NCI-H2227 (cell line): ENCODE results near the gene PKD1L1.
"Not testable (repeated sequence)": the region's sequence is repeated elsewhere in the genome, so short reads cannot be mapped to it uniquely, and the experiment has no call there.

ENCODE experiments used
- DNase-seq: peaks from one replicate; lab custom pipeline; 2025; ENCODE audit not compliant: unreplicated experiment; lab: John Stamatoyannopoulos, UW

Gene PKD1L1

DNA sequence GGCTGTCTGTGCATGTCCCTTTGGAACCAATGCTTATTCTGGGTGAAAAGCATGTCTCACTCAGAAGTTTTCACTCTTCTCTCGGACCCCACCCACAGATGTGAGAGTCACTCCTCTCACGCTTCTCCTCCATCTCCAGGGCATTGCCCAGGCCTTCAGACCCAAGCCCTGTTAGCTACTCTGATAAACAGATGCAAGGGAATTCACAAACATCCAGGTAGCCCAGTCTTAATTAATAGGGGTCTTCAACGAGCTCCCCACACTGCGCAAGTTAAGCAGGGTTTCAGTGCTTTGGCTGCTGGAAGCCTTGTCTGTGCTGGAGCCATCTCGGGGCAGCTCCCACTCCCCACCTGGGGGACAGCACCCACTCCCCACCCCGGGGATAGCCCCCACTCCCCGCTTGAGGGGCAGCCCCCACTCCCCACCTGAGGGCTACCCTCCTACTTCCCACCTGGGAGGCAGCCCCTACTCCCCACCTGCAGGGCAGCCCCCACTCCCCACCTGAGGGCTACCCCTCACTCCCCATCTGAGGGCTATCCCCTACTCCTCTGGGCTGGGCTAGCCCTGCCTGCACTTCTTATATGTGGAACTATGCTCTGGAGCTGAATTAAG lies 8.7 kb downstream of the PKD1L1 start:
- no peak for DNase-seq

DNA sequence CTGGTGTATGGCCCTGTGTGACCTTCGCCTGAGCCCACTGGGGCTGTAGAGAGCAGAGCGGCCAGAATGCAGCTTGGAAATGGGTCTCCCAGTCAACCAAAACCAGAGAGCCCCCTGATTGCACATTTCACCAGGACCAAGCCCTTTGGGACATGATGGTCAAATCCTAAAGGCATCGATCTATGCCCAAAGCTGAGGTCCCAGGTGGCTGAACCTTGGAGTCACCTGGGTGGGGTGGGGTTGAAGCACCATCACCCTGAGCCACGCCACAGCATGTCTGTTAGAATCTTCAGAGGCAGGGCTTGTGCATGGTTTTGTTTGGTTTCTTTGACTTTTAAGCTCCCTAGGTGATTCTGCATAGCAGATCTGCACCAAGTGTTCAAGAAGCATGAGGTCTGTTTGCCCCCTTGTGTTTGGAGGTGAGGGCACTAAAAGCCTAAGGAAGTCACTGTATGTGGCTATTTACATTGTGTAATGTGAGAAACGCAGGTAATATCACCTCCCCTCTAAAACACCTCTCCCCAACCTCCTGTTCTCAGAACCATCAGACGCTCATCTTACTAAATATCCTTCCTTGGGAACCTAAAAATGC lies 9.6 kb downstream of the PKD1L1 start:
- DNase-seq: no peak

DNA sequence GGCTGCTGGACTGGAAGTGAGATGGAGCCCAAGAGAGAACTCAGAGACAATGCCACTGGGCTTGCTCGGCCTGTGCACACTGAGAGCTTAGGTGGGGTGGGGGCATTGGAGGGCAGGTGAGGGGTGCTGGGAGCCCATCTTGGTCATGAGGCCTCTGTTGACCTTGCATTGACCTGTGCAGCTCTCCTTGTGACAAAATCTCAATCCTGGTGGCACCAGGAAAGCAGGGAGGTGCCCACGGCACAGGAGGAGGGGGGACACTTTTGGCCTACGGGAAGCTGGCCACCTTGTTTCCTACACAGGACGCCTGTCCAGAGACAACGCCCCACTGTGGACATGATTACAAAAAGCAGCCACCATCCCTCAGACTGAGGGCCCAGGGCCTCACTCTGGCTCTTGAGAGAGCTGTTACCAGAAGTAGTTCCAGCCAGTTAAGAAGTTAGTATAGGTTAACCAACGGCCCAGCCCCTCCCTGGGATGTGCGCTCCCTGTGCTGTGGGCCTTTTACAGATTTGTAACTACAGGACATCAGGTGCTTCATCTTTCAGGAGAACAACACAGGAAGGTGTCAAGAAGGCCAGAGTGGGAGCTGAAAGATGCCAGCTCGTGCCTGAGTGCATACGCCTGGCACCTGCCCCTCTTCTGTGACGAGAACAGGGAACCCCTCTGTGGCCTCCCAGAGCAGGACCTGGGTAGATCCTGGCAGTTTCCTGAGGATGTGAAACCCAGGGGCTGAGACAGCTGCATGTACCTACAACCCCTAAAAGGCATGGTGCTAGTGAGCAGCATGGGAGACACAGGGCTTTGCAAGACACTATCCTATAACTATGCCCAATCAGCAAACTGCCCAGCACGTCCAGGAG lies 10.3 kb downstream of the PKD1L1 start:
- DNase-seq: no peak

GRCh38 chr7:47937065-47937687 lies 11.1 kb downstream of the PKD1L1 start:
- DNase-seq: no peak

GRCh38 chr7:47936323-47936722 lies 11.9 kb downstream of the PKD1L1 start:
- DNase-seq: no peak

- DNase-seq: no peak
These were observed 12.9 kb downstream of the PKD1L1 start for GRCh38 chr7:47935336-47935735.

GRCh38 chr7:47934831-47935230 lies 13.4 kb downstream of the PKD1L1 start:
- no peak for DNase-seq

GRCh38 chr7:47933215-47933614 lies 15.1 kb downstream of the PKD1L1 start:
- DNase-seq: no peak

DNA sequence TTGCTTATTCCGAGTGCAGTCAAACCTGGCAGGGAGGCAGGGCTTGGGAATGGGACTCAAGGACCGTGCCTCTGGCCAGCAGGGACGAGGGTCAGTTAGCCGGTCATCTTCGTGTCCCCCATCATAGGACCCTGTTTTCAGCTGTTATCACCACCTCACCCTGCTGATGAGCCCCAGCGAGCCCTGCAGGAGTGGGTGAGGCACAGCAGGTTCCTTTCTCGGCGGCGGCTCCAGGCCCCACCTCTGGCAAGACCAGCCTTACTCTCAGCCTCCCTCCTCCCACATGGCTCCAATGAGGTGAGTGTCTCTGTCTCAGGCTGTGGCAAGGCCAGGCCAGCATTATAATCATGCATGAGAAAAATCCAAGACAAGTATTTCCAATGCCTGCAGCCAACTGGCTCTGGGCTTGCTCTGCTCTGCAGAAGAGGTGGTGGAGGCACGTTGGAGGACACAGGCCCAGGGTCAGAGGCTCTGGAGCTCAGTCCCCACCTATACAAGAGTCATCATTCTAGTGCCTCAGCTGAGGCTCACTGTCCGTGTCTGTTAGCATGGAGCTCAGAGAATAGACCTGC lies 15.7 kb downstream of the PKD1L1 start:
- DNase-seq: no peak

- DNase-seq: no peak
These were observed 16.2 kb downstream of the PKD1L1 start for GRCh38 chr7:47932016-47932415.

DNA sequence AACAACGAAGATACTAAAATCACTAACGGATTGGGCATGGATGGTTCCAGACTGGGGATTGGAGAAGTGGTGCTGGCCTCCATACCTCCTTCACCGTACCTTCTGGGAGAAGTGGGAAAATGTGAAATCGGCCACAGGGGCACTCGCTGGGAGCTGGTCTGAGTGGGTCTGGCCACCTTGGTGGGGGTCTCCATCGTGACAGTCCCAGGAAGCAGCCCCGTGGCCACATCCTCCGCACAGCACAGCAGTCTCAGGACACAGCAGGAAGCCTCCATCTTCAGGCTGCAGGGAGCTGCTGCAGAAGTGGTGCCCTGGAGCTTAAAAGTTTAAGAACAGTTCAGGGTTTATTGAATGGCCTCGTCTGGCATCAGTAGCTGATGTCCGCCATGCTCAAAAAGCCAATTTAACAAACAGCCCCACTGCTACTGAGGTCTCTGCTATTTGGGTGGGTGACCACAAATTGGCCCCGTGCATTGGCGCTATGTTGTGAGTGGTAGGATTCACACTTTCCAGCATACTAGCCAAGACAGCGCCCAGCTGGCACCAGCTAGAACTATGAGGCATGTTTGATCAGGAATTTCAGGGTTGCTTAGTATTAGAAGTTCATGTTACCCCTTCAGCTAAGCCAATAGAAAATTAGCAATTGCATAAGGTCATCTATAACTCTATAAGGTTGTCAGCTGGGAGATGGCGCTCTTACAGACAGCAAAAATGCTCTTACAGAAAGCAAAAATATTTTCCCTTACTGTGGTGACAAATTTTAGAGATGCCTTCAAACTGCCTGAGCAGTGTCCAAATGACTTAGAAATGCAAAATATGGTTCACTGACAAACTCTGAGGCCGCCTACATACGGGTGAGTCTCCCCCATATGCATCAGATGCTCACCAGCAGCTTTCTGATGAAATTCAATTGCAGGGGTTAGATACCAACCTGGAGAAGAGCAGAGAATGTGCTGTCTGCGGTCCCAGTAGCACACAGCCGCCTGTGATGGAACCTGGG lies 17.0 kb downstream of the PKD1L1 start:
- no peak for DNase-seq

DNA sequence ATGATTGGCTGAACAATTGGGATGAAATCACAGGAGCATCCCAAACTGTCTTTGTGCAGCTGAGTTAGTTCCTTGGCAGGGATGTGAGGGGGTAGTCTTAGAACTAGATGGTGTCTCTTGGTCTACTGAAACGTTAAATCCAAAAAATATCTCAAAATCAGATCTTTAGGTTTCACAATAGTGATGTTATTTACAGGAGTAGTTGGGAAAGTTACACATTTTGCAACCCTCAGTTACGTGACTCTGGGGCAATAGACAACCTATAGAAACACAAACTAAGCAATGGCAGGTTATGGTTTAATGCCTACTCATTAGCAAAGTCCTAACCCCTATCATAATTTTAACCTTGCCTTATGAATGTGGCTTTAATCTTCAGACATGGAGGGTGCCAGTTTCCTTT lies 24.0 kb downstream of the PKD1L1 start:
- DNase-seq: no peak

DNA sequence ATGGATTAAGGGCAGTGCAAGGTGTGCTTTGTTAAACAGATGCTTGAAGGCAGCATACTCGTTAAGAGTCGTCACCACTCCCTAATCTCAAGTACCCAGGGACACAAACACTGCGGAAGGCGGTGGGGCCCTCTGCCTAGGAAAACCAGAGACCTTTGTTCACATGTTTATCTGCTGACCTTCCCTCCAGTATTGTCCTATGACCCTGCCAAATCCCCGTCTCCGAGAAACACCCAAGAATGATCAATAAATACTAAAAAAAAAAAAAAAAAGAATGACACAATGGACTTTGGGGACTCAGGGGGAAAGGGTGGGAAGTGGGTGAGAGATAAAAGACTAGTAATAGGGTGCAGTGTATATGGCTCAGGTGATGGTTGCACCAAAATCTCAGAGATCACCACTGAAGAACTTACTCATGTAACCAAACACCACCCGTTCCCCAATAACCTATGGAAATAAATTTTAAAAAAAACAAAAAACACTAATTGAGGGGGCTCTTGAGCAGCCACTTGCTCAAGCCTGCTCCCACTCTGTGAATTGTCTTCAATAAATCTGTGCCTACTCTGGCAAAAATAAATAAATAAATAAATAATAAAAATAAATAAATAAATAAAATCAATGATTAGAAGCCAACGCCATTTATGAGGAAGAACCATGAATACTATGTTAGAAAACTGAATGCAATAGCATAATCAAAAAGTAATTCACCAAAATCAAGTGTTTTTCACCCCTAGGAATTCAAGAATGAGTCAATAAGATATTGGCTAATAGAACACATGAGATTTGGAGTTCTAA lies 25.0 kb downstream of the PKD1L1 start:
- not testable (repeated sequence) for DNase-seq

GRCh38 chr7:47916514-47916913 lies 31.8 kb downstream of the PKD1L1 start:
- DNase-seq: not testable (repeated sequence)

DNA sequence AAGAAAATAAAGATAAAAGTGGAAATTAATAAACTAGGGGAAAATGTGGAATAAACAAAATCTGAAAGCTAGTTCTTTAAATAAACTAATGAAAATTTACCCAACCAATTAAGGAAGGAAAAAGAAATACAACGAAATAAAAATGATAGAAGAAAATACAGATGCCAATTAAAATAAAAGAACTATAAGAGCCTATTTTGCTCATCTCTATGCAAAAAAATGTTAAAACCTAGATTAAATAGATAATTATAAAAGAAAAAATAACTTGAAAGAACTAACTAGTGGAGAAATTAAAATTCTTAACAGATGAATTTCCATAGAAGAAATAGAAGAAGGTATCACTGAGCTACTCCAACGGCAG lies 32.7 kb downstream of the PKD1L1 start:
- DNase-seq: no peak

DNA sequence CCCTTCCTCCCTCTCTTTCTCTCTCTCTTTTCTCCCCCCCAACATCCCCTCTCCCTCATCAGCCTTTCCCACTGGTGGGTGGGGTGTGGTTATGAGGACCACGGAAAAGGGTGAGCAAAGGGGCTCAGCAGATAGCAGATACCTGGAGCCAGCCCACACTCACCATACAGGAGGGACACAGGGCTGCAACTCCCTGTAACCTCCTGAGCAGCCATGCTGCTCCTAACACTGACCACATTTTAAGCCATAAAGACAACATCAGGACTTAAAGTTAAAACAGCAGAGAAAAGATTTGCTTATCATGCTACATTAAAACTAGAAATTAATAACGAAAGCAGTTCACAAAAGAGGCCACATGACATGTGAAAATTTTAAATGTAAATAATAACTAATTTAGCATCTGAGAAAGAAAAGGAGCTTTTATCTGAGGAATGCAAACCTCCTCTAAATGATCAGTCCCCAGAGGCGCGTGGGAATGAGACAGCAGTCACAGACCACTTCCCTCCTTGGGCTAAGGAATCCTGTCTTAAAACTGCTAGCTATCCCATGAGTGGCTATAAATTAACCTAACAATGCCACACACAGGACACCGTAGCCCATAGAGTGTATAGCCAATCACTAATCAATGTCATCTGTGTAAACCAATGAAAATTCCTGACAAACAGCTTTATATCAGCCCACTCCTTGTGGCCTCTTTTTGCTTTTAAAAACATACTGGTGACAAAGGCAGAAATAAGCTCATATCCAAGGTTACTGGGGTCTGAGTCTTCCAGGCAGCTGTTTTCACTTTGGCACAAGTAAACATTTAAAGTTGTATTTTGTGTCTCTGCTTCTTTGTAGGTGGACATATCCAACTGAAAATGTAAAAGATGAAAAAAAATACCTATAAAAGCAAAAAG lies 33.3 kb downstream of the PKD1L1 start:
- no peak for DNase-seq

GRCh38 chr7:47912332-47912731 lies 35.9 kb downstream of the PKD1L1 start:
- no peak for DNase-seq

DNA sequence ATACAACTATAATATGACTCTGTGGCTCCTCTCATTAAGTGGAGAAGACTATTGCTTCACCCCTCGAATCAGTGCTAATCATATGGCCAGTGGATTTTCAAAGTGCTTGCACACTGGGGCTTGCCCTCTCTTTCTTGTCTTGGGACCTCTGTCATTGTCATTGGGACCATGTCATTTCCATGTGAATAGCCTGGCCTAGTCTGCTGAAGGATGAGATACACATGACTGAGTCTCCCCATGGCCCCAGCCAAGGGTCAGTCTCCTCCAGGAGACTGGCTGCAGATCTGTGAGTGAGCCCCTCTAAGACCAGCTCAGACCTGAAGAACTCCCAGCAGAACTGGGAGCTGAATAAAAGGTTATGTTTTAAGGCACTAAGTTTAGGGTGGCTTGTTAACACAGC lies 39.5 kb downstream of the PKD1L1 start:
- no peak for DNase-seq
